ENCODE results near the gene CFAP299. TPM values are rescaled to one million over a fixed set of nuclear protein-coding genes. Genes with fewer than 3 reads are reported as not detected.
A peak's percentile ranks its signal among the peaks of the same experiment; 100 is the strongest.

Gene CFAP299
- total and polyA plus RNA-seq, 2 of the 13 experiments (the other 11 are each of a cell fraction or from before 2014, with no cell fraction given): not detected

- Histone ChIP-seq H3K36me3 (replicated peaks in 1 of 2; ENCODE audit: control insufficient read depth in 1 of 2, insufficient read depth in 2 of 2, low read length in 2 of 2) (no peaks in the 10 kb centered on the region), H3K9me3 (ENCODE audit: low read length) (no peaks in the 10 kb centered on the region), H3K4me1 (ENCODE audit: insufficient read depth, low read length) (no peaks in the 10 kb centered on the region), H3K9ac (ENCODE audit: insufficient read depth, low read depth, low read length) (no peak overlapping the region), H3K4me3 (replicated peaks in 1 of 3; ENCODE audit: insufficient read depth in 1 of 3, low read depth in 2 of 3, low read length in 3 of 3) (no peak overlapping the region), H3K4me2 (ENCODE audit: low read depth, low read length) (no peak overlapping the region), H3K27me3 (ENCODE audit: control insufficient read depth in 1 of 2, insufficient read depth in 2 of 2, low read length in 2 of 2) (no peaks in the 10 kb centered on the region; a peak in 1 of 5 replicates), H4K20me1 (ENCODE audit: insufficient read depth, low read length) (no peaks in the 10 kb centered on the region), H3K79me2 (ENCODE audit: insufficient read depth, low read length) (no peaks in the 10 kb centered on the region), H2AFZ (ENCODE audit: low read length) (no peak overlapping the region), H3K27ac (ENCODE audit: extremely low read length, insufficient read depth, low read length) (no peak overlapping the region)
- DNase-seq (ENCODE audit: low spot score) (no peak), ATAC-seq (no peak), FAIRE-seq (no peak)
- ChIA-PET POLR2A (no interaction called here), CTCF (ENCODE audit: low intra/inter-chr PET ratio, low total read pairs) (no interaction called here)
- 20% methylated on average over 4 of the region's 25 CpGs for WGBS (ENCODE audit: low lambda C conversion rate)
- no TSS peak for BruUV-seq (replicated peaks)
- intact Hi-C loops (cut with micrococcal nuclease; ENCODE audit: unreplicated experiment): no loop called here
- in situ Hi-C loops (cut with HindIII; ENCODE audit: extremely low pct_ligation_motif_present, low pct_unique_long_range_greater_than_20kb): no loop called here
- TF ChIP-seq FOXK1 (CRISPR knock-in tag; IDR thresholded peaks at IDR 0.05; ENCODE audit: borderline replicate concordance, low read depth) (no peak), ZNF7 (CRISPR knock-in tag; IDR thresholded peaks at IDR 0.05) (0 out of 2 replicates have a peak, but pooled peaks have one; percentile 48)
These were observed 50.1 kb downstream of the CFAP299 start for GRCh38 chr4:80385397-80386280.

GRCh38 chr4:80386281-80386886 lies 50.9 kb downstream of the CFAP299 start:
- H2AFZ ChIP-seq (ENCODE audit: low read length): no peak overlapping the region
- no peaks in the 10 kb centered on the region for H3K4me1 ChIP-seq (ENCODE audit: insufficient read depth, low read length)
- H3K9me3 ChIP-seq (ENCODE audit: low read length): no peaks in the 10 kb centered on the region
- intact Hi-C loops (cut with micrococcal nuclease; ENCODE audit: unreplicated experiment): no loop called here
- no peaks in the 10 kb centered on the region for H3K36me3 ChIP-seq (replicated peaks in 1 of 2; ENCODE audit: control insufficient read depth in 1 of 2, insufficient read depth in 2 of 2, low read length in 2 of 2)
- DNase-seq (ENCODE audit: low spot score) (no peak), ATAC-seq (no peak), FAIRE-seq (no peak)
- H3K9ac ChIP-seq (ENCODE audit: insufficient read depth, low read depth, low read length): no peak overlapping the region
- no peaks in the 10 kb centered on the region for H4K20me1 ChIP-seq (ENCODE audit: insufficient read depth, low read length)
- ChIA-PET POLR2A (no interaction called here), CTCF (ENCODE audit: low intra/inter-chr PET ratio, low total read pairs) (no interaction called here)
- H3K27me3 ChIP-seq (ENCODE audit: control insufficient read depth in 1 of 2, insufficient read depth in 2 of 2, low read length in 2 of 2): no peaks in the 10 kb centered on the region; a peak in 1 of 5 replicates
- H3K79me2 ChIP-seq (ENCODE audit: insufficient read depth, low read length): no peaks in the 10 kb centered on the region
- in situ Hi-C loops (cut with HindIII; ENCODE audit: extremely low pct_ligation_motif_present, low pct_unique_long_range_greater_than_20kb): no loop called here
- no peak overlapping the region for H3K4me3 ChIP-seq (replicated peaks in 1 of 3; ENCODE audit: insufficient read depth in 1 of 3, low read depth in 2 of 3, low read length in 3 of 3)
- 79% methylated on average over 31 of the region's 42 CpGs for WGBS (ENCODE audit: low lambda C conversion rate)
- H3K27ac ChIP-seq (ENCODE audit: extremely low read length, insufficient read depth, low read length): no peak overlapping the region
- BruUV-seq (replicated peaks): no TSS peak
- no peak overlapping the region for H3K4me2 ChIP-seq (ENCODE audit: low read depth, low read length)
- TF ChIP-seq ZNF781 (CRISPR knock-in tag; IDR thresholded peaks at IDR 0.05; ENCODE audit: borderline replicate concordance, not compliant biosample characterization) (no peak), BCLAF1 (IDR thresholded peaks at IDR 0.05) (no peak), ZNF788 (CRISPR knock-in tag; IDR thresholded peaks at IDR 0.05; ENCODE audit: borderline replicate concordance) (no peak), SIX1 (CRISPR knock-in tag; IDR thresholded peaks at IDR 0.05; ENCODE audit: borderline replicate concordance) (no peak), ZNF382 (CRISPR knock-in tag; IDR thresholded peaks at IDR 0.05; ENCODE audit: borderline replicate concordance) (no peak), ATF6 (CRISPR knock-in tag; conservative IDR thresholded peaks at IDR 0.05) (no peak), NR0B2 (CRISPR knock-in tag; IDR thresholded peaks at IDR 0.05) (no peak)

Data from HepG2 (cell line).